Adrenal gland (tissue), 5 donors: Measurements from ENCODE around the gene TMEM63B.

Experiments
- POLR2A ChIP-seq, 2 donors: fragments of 450-650 bp; IDR thresholded peaks; one replicate each; pipeline ENCODE4 v1.6.1; 2017; ENCODE audit warnings: antibody characterized with exemption in 2 of 2, mild to moderate bottlenecking in 2 of 2, moderate library complexity in 1 of 2
- TF ChIP-seq, protein P1 (sequence below), 6 experiments: fragments of 450-650 bp in 4 of 6; fragments of 200-600 bp in 2 of 6; sonication (generic) in 1 of 6; IDR thresholded peaks; 1 replicate in 5 of 6; 2 replicates in 1 of 6; pipeline versions ENCODE4 v1.5.1 to v1.8.0; 2016 to 2021; ENCODE audit warnings: antibody characterized with exemption in 6 of 6, mild to moderate bottlenecking in 2 of 6, moderate library complexity in 1 of 6
- donor health status: DM: no; HTN: no; CAD: no.

GRCh38 chr6:44123544-44123943 is 3.8 kb upstream of the TMEM63B start:
- TF ChIP-seq POLR2A (IDR thresholded peaks at IDR 0.05), result no peak
- TF ChIP-seq, protein P1, sequence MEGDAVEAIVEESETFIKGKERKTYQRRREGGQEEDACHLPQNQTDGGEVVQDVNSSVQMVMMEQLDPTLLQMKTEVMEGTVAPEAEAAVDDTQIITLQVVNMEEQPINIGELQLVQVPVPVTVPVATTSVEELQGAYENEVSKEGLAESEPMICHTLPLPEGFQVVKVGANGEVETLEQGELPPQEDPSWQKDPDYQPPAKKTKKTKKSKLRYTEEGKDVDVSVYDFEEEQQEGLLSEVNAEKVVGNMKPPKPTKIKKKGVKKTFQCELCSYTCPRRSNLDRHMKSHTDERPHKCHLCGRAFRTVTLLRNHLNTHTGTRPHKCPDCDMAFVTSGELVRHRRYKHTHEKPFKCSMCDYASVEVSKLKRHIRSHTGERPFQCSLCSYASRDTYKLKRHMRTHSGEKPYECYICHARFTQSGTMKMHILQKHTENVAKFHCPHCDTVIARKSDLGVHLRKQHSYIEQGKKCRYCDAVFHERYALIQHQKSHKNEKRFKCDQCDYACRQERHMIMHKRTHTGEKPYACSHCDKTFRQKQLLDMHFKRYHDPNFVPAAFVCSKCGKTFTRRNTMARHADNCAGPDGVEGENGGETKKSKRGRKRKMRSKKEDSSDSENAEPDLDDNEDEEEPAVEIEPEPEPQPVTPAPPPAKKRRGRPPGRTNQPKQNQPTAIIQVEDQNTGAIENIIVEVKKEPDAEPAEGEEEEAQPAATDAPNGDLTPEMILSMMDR (IDR thresholded peaks at IDR 0.05), result no peak
